ENCODE data around the gene SBK3.

- TF ChIP-seq CTCF (IDR thresholded peaks at IDR 0.05; ENCODE audit: control extremely low read depth in 1 of 3, insufficient read depth in 1 of 3, low read depth in 1 of 3, low read length in 3 of 3) (no peak), CHD2 (IDR thresholded peaks at IDR 0.05; ENCODE audit: low read length) (no peak), EZH2 (IDR thresholded peaks at IDR 0.05; ENCODE audit: low read depth, low read length, severe bottlenecking) (no peak), POLR2AphosphoS5 (IDR thresholded peaks at IDR 0.05; ENCODE audit: low read depth, low read length) (no peak), GABPA (IDR thresholded peaks at IDR 0.05; ENCODE audit: borderline replicate concordance, insufficient read depth, low read length) (no peak), BCL11A (IDR thresholded peaks at IDR 0.05; ENCODE audit: low read depth in 2 of 2, low read length in 2 of 2) (no peak), EP300 (IDR thresholded peaks at IDR 0.05; ENCODE audit: borderline replicate concordance in 1 of 2, low read depth in 2 of 2, low read length in 2 of 2) (no peak), POLR2A (IDR thresholded peaks at IDR 0.05; ENCODE audit: control extremely low read depth in 1 of 2, low read depth in 2 of 2, low read length in 2 of 2) (no peak), HDAC6 (IDR thresholded peaks at IDR 0.05; ENCODE audit: low read depth, low read length) (no peak), CBX8 (IDR thresholded peaks at IDR 0.05; ENCODE audit: borderline replicate concordance, low read depth, low read length) (no peak), SRF (IDR thresholded peaks at IDR 0.05; ENCODE audit: low read depth, low read length) (no peak), SP2 (IDR thresholded peaks at IDR 0.05; ENCODE audit: low read length) (no peak), HDAC2 (IDR thresholded peaks at IDR 0.05; ENCODE audit: borderline replicate concordance in 1 of 2, low read depth in 2 of 2, low read length in 2 of 2) (no peak), SIX5 (IDR thresholded peaks at IDR 0.05; ENCODE audit: low read depth, low read length) (no peak)
These were observed 52.9 kb downstream of the SBK3 start for GRCh38 chr19:55492362-55492944.
